GM12864 (cell line): ENCODE data around the gene ZFY.
"Not testable (repeated sequence)": the region's sequence is repeated elsewhere in the genome, so short reads cannot be mapped to it uniquely, and the experiment has no call there.

Source experiments
- DNase-seq: peaks from one replicate; pipeline ENCODE4 v3.0.0-alpha.2; 2011; ENCODE audit warnings: low read depth
- H3K4me3 ChIP-seq: 2 replicates; pipeline ENCODE4 v1.5.1; 2011; ENCODE audit warnings: mild to moderate bottlenecking, low read depth, low read length, control low read depth
- TF ChIP-seq, protein P1 (sequence below): IDR thresholded peaks from 2 replicates; pipeline ENCODE4 v1.5.1; 2011; ENCODE audit warnings: low read depth, mild to moderate bottlenecking, moderate library complexity, low read length, control low read depth, inconsistent platforms; ENCODE audit errors: missing control alignments

Gene ZFY

GRCh38 chrY:3002680-3003515 is 67.7 kb downstream of the ZFY start:
- TF ChIP-seq, protein P1, sequence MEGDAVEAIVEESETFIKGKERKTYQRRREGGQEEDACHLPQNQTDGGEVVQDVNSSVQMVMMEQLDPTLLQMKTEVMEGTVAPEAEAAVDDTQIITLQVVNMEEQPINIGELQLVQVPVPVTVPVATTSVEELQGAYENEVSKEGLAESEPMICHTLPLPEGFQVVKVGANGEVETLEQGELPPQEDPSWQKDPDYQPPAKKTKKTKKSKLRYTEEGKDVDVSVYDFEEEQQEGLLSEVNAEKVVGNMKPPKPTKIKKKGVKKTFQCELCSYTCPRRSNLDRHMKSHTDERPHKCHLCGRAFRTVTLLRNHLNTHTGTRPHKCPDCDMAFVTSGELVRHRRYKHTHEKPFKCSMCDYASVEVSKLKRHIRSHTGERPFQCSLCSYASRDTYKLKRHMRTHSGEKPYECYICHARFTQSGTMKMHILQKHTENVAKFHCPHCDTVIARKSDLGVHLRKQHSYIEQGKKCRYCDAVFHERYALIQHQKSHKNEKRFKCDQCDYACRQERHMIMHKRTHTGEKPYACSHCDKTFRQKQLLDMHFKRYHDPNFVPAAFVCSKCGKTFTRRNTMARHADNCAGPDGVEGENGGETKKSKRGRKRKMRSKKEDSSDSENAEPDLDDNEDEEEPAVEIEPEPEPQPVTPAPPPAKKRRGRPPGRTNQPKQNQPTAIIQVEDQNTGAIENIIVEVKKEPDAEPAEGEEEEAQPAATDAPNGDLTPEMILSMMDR = no peak
- DNase-seq = no peak
- peak overlapping the region; percentile 65 for H3K4me3 ChIP-seq

GRCh38 chrY:3003516-3003830 is 68.3 kb downstream of the ZFY start:
- no peak for DNase-seq
- H3K4me3 ChIP-seq = peak overlapping the region; percentile 65
- TF ChIP-seq, protein P1 = no peak

DNA sequence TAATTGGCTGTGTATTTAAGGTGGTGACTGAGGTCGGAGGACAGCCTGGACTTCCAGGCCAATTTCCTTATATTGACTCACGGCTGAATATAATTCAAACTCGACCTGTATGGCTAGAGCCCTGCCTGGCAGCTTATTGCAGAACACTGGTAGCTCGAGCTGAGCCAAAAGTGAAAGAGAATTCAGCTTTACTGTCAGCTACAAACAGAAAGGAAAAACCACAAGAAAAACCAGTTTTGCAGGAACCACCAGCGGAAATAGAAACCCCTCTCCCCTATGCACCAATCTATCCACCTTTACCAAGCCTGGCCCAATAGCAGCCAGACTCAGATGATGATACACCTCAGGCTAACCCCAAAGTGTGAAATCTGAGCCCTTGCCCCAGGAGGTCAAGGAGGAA is 68.7 kb downstream of the ZFY start:
- no peak for DNase-seq
- TF ChIP-seq, protein P1 = no peak
- peak overlapping the region; percentile 65 for H3K4me3 ChIP-seq

DNA sequence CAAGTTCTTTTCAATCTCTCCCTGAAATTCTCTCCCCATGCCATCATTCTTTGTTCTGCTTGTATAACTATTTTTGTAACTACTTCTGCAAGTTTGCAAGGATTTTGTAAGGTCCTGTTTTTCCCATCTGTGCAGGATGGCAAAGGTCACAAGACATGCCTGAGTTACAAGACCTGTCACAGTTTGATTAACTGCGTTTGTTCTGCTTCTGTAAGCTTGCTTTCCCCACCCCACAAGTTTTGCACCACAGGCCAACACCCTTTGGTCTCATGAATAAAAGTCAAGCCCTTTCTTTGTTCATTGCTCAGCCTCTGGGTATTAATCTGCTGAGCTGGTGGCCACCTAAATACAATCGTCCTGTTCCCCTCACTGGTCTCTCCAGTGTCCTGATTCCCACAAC is 70.8 kb downstream of the ZFY start:
- H3K4me3 ChIP-seq, DNase-seq: not testable (repeated sequence)

DNA sequence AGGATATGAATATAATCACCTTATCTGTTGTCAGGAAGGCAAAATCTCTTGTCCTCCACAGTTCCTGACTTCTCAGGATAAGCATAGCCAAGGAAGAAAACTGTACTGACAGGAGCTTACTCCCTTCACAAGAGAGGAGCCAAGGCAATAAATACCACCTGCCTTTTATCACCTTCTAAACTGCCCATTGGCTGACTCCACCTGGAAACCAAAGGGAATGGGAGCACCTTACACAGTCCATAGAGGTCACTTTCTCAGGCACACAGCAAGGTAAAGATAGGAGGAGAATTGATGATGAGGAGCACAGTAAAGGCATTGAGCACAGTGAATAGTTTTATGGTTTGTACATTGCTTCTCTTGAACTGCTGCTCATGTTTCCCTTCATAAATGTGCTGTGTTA is 72.8 kb downstream of the ZFY start:
- TF ChIP-seq, protein P1 = no peak

DNA sequence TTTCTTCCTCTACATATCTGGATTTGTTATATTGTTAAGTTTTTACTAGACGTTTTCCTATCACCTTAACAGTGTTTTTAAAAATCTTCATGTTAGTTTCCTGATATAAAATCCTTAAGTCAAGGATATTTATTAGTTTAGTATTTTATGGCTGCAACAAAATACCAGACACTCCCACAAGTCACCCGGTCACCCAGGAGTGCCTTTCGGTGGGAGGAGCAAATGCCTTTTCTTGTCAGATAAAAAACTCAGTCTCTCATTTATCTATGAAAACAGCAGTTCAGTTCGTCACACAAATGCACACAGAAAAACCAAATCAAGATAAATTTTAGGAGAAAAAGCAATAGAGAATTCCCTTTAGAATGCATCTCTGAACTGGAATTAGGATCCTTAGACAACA is 77.0 kb downstream of the ZFY start:
- no peak overlapping the region for H3K4me3 ChIP-seq
- TF ChIP-seq, protein P1 = no peak
- DNase-seq = no peak

More for the DNA sequence above, 72.8 kb downstream of the ZFY start:
- no peak for DNase-seq
- no peak overlapping the region for H3K4me3 ChIP-seq

- DNase-seq = no peak
- no peak overlapping the region for H3K4me3 ChIP-seq
- TF ChIP-seq, protein P1 = no peak
Measured at GRCh38 chrY:3016594-3016993, 81.4 kb downstream of the ZFY start.
